Activated CD8-positive, alpha-beta memory T cell treated with anti-CD3 and anti-CD28 coated beads for 1 hour (primary cell): ENCODE measurements around the gene MIGA1.
"Not testable (repeated sequence)": the region's sequence is repeated elsewhere in the genome, so short reads cannot be mapped to it uniquely, and the experiment has no call there.

Source experiments
- DNase-seq, 2 donors: peaks; one replicate each; pipeline ENCODE4 v3.0.0-alpha.2; 2020; ENCODE audit warnings: low read depth in 1 of 2; ENCODE audit errors: extremely low read depth in 1 of 2

MIGA1 gene

DNA sequence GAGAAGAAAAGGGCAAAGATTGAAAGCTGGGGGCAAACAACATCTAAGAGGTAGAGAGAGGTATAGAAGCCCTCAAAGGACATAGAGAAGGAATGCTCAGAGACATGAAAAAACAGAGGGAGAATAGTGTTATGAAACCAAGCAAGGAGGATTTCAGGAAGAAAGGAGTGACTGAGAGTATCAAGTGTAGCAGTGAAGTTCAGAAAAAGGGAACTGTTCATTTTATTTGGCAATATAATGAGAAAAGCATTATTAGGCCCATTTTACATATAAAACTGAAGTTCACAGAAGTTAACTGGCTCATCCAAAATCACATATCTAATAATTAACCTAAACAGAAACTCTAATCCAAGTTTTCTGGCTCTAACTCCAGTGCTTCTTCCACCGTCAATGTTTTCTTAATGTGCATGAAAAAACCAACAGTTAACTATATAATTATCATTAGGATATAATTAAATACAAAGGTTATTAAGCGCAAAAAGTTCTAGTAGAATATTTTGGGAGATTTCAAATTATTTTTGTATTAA, 126.6 kb downstream of the MIGA1 start:
- no peak for DNase-seq

DNA sequence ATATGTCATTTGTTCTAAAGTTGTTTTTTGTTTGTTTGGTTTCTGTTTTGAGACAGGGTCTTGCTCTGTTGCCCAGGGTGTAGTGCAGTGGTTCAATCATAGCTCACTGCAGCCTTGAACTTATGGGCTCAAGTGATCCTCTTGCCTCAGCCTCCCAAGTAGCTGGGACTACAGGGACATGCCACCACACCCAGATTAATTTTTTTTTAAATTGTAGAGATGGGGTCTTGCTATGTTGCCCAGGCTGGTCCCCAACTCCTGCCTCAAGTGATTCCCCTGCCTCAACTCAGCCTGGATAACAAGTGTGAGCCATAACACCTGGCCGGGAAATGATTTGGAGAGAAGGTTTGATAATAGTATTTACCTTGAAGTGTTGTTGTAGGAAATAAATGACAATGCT, 127.2 kb downstream of the MIGA1 start:
- DNase-seq: no peak

DNA sequence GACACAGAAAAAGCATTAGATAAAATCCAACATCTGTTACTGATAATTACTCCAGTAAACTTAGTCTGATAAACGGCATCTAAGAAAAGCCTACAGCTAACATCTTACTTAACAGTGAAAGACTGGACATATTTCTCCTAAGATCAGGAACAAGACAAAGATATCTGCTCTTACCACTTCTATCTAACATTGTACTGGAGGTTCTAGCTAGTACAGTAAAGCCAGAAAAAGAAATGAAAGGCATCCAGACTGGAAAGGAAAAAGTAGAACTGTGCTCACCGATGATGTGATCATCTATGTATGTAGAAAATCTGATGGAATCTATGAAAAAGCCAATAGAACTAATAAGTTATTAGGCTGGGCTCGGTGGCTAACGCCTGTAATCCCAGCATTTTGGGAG, 130.7 kb downstream of the MIGA1 start:
- no peak for DNase-seq

DNA sequence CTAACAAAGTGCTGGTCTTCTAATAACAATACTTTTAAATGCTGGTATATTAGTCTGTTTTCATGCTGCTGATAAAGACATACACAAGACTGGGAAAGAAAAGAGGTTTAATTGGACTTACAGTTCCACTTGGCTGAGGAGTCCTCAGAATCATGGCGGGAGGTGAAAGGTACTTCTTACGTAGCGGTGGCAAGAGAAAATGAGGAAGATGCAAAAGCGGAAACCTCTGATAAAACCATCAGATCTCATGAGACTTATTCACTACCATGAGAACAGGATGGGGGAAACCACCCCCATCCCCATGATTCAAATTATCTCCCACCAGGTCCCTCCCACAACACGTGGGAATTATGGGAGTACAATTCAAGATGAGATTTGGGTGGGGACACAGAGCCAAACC, 139.5 kb downstream of the MIGA1 start:
- not testable (repeated sequence) for DNase-seq

DNA sequence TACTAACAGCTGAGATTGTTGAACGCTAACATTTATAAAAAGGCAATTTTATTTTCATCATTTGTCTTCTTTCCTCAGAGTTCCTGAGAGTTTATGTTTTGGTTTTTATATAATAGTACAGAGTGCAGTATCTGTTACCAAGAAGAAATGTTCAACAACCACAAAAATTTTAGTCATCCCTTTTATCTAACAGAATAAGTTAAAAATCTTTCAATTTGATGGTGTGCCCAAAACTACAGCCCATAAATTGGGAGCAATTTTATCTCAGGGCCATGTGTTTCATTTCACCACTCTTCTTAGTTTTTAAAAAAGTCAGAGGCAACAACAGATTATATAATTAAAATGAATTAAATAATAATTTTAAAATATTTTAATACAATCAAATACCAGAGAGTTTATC, 146.1 kb downstream of the MIGA1 start:
- no peak for DNase-seq

DNA sequence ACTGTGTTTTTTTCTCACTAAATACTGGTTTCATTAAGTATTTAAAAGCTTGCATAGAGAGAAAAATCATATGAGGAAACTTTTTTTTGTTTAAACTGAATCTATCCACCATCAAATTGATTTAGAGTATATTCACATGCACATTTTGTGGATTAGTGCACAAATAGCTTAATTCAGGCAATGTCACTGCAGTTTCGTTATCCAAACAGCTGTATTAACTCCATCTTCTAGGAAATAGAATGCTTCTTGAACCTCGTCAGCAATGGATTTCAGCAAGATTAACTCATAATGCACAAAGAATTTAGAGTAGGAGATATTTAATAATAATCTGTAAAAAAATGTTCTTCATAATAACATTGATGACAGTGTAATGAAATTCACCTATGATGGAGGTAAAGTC, 146.5 kb downstream of the MIGA1 start:
- no peak for DNase-seq

DNA sequence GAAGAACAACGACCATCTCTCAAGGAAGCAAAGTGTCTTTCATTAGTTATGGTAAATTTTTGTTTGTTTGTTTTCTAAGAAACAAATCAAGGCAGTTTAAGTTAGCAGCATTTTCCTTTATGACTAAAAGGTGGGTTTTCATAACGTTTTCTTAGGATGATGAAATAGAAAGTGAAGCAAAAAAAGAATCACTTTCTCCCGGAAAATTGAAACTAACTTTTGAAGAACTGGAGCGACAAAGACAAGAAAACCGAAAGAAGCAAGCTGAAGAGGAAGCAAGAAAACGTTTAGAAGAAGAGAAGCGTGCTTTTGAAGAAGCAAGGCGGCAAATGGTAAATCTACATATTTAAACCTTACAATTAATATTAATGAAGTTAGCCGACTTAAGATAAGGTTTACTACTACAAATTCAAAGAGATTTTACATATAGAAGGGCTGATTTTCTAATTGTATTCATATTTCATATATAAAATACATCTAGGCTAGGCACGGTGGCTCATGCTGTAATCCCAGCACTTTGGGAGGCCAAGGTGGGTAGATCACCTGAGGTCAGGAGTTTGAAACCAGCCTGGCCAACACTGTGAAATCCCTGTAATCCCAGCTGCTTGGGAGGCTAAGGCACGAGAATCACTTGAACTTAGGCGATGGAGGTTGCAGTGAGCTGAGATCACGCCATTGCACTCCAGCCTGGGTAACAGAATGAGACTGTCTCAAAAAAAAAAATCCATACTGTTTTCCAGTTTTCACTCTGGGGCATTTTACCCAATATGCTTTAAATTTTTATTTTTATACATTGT, 147.3 kb downstream of the MIGA1 start:
- DNase-seq: no peak

DNA sequence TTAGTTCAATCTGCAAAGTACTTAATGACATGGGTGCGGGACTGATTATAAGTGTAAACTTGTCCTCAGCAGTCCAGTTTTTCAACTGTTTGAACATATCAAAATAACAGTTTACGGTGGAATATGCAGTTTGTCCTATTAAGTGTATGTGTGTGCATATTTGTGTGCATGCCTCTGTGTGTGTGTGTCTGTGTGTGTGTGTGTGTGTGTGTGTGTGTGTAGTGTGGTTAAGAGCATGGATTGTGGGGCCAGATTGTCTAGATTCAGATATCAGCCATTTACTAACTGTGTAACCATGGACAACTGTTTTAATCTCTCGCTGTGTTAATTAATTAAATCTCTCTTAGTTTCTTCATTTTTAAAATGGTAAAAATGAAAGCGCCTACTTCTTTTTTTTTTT, 148.0 kb downstream of the MIGA1 start:
- DNase-seq: no peak
